Measurements from ENCODE around the gene ZNF382.
A peak's percentile ranks its signal among the peaks of the same experiment; 100 is the strongest.

Gene ZNF382

GRCh38 chr19:36638862-36639510, 33.9 kb downstream of the ZNF382 start:
- TF ChIP-seq, protein P1, sequence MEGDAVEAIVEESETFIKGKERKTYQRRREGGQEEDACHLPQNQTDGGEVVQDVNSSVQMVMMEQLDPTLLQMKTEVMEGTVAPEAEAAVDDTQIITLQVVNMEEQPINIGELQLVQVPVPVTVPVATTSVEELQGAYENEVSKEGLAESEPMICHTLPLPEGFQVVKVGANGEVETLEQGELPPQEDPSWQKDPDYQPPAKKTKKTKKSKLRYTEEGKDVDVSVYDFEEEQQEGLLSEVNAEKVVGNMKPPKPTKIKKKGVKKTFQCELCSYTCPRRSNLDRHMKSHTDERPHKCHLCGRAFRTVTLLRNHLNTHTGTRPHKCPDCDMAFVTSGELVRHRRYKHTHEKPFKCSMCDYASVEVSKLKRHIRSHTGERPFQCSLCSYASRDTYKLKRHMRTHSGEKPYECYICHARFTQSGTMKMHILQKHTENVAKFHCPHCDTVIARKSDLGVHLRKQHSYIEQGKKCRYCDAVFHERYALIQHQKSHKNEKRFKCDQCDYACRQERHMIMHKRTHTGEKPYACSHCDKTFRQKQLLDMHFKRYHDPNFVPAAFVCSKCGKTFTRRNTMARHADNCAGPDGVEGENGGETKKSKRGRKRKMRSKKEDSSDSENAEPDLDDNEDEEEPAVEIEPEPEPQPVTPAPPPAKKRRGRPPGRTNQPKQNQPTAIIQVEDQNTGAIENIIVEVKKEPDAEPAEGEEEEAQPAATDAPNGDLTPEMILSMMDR (conservative IDR thresholded peaks at IDR 0.05; ENCODE audit: control insufficient read depth, insufficient read depth, low read depth, low read length) = no peak
- DNase-seq (ENCODE audit: low read depth) = peak; percentile 10
- no peak overlapping the region for H3K4me3 ChIP-seq (ENCODE audit: control insufficient read depth, low read depth, low read length)

DNA sequence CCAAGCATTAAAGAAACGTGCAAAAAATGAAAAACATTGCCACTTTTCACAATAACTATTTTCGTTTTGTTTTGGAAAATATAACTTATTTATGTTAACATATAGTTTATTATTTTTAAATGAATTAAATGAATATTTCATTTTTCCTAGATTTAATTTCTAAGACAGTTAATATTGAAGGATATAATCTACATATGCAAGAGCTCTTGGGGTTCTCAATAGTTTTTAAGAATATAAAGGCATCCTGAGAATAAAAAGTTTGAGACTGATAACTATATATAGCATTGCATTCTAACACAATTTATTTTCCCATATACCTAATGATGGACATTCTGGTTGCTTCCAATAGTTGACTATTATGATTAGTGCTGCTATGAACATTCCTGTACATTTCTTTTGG, 41.6 kb downstream of the ZNF382 start:
- DNase-seq (ENCODE audit: low read depth) = no peak
- no peak overlapping the region for H3K4me3 ChIP-seq (ENCODE audit: control insufficient read depth, low read depth, low read length)
- TF ChIP-seq, protein P1 (conservative IDR thresholded peaks at IDR 0.05; ENCODE audit: control insufficient read depth, insufficient read depth, low read depth, low read length) = no peak

DNA sequence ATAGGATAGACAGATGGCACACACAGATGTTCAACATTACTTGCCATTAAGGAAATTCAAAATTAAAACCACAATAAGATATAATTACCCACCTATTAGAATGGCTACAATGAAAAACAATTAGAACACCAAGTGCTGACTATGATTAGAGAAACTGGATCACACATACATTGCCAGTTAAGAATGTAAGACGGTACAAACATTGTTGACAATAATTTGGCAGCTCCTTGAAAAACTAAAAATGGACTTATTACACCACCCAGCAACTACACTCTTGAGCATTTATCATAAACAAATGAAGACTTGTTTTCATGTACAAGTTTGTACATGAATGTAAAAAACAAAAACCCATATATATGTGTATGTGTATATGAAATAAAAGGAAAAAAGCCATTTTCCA, 47.8 kb downstream of the ZNF382 start:
- TF ChIP-seq, protein P1 (conservative IDR thresholded peaks at IDR 0.05; ENCODE audit: control insufficient read depth, insufficient read depth, low read depth, low read length) = no peak
- H3K4me3 ChIP-seq (ENCODE audit: control insufficient read depth, low read depth, low read length) = no peak overlapping the region
- no peak for DNase-seq (ENCODE audit: low read depth)

- TF ChIP-seq, protein P1 (conservative IDR thresholded peaks at IDR 0.05; ENCODE audit: control insufficient read depth, insufficient read depth, low read depth, low read length) = no peak
- peak overlapping the region; percentile 94 for H3K4me3 ChIP-seq (ENCODE audit: control insufficient read depth, low read depth, low read length)
- DNase-seq (ENCODE audit: low read depth) = no peak
These were observed 60.7 kb downstream of the ZNF382 start for GRCh38 chr19:36665832-36666231.

DNA sequence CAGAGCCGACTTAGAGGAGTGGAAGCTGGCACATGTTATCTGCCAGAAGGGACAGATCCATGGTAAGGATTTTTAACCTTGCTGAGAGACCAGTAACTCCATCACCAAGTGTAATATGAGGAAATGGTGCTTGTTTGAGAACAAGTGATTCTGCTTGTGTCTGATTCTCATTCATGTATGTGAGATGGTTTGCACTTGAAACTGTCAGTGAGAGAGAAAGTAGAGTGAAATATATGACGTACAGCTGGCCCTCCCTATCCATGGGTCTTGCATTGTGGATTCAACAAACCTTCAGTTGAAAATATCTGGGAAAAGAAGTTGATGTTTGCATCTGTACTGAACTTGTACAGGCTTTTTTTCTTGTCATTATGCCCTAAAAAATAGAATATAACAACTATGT, 63.5 kb downstream of the ZNF382 start:
- no peak for DNase-seq (ENCODE audit: low read depth)
- no peak overlapping the region for H3K4me3 ChIP-seq (ENCODE audit: control insufficient read depth, low read depth, low read length)
- TF ChIP-seq, protein P1 (conservative IDR thresholded peaks at IDR 0.05; ENCODE audit: control insufficient read depth, insufficient read depth, low read depth, low read length) = no peak

- no peak overlapping the region for H3K4me3 ChIP-seq (ENCODE audit: control insufficient read depth, low read depth, low read length)
- TF ChIP-seq, protein P1 (conservative IDR thresholded peaks at IDR 0.05; ENCODE audit: control insufficient read depth, insufficient read depth, low read depth, low read length) = no peak
- no peak for DNase-seq (ENCODE audit: low read depth)
These were observed 67.3 kb downstream of the ZNF382 start for GRCh38 chr19:36672368-36672767.

GRCh38 chr19:36674201-36674600, 69.1 kb downstream of the ZNF382 start:
- DNase-seq (ENCODE audit: low read depth) = no peak
- no peak overlapping the region for H3K4me3 ChIP-seq (ENCODE audit: control insufficient read depth, low read depth, low read length)
- TF ChIP-seq, protein P1 (conservative IDR thresholded peaks at IDR 0.05; ENCODE audit: control insufficient read depth, insufficient read depth, low read depth, low read length) = no peak

Data from fibroblast of mammary gland (primary cell).